GM23338 (cell line): Measurements from ENCODE around the gene SUN5. TPM values are rescaled to one million over a fixed set of nuclear protein-coding genes. Genes with fewer than 3 reads are reported as not detected.
A peak's percentile ranks its signal among the peaks of the same experiment; 100 is the strongest.

Source experiments
- ATAC-seq: fragments of 200-7000 bp; cut with Tn5 transposase; 3 replicates; pipeline ENCODE4 v1.9.1; 2020
- DNase-seq: peaks from one replicate; pipeline ENCODE4 v3.0.0-alpha.2; 2015; ENCODE audit warnings: low spot score
- H2AFZ ChIP-seq: fragments of 200-600 bp; sonication (generic); 2 replicates; pipeline ENCODE4 v1.8.0; 2016; ENCODE audit warnings: antibody characterized with exemption, mild to moderate bottlenecking, moderate library complexity
- H3F3A ChIP-seq: fragments of 200-600 bp; sonication (generic); replicated peaks from 2 replicates; pipeline ENCODE4 v1.8.0; 2017; ENCODE audit warnings: antibody characterized with exemption, mixed run types, low read depth
- H3K27ac ChIP-seq: fragments of 200-600 bp; sonication (generic); 2 replicates; pipeline ENCODE4 v1.6.1; 2016; ENCODE audit warnings: low read depth
- H3K27me3 ChIP-seq: fragments of 200-600 bp; sonication (generic); 2 replicates; pipeline ENCODE4 v1.8.0; 2016; ENCODE audit warnings: mild to moderate bottlenecking, mixed run types, moderate library complexity; ENCODE audit not compliant: insufficient read depth
- H3K36me3 ChIP-seq: fragments of 200-600 bp; sonication (generic); 2 replicates; pipeline ENCODE4 v1.8.0; 2016; ENCODE audit warnings: mild to moderate bottlenecking; ENCODE audit not compliant: insufficient read depth
- H3K4me1 ChIP-seq: fragments of 200-600 bp; sonication (generic); 2 replicates; pipeline ENCODE4 v1.8.0; 2016; ENCODE audit warnings: mild to moderate bottlenecking, moderate library complexity; ENCODE audit not compliant: insufficient read depth
- H3K4me2 ChIP-seq: fragments of 200-600 bp; sonication (generic); 2 replicates; pipeline ENCODE4 v1.7.1; 2017; ENCODE audit warnings: mixed run types
- H3K4me3 ChIP-seq: fragments of 200-600 bp; sonication (generic); 2 replicates; pipeline ENCODE4 v1.6.1; 2016; ENCODE audit warnings: mixed run types
- H3K79me2 ChIP-seq: fragments of 200-600 bp; sonication (generic); replicated peaks from 2 replicates; pipeline ENCODE4 v1.8.0; 2017; ENCODE audit warnings: mild to moderate bottlenecking; ENCODE audit not compliant: insufficient read depth
- H3K9me2 ChIP-seq: fragments of 200-600 bp; sonication (generic); 2 replicates; pipeline ENCODE4 v1.8.0; 2017; ENCODE audit not compliant: insufficient read depth
- H4K20me1 ChIP-seq: fragments of 200-600 bp; sonication (generic); replicated peaks from 2 replicates; pipeline ENCODE4 v1.8.0; 2017; ENCODE audit warnings: mild to moderate bottlenecking; ENCODE audit not compliant: insufficient read depth
- H3K27ac Mint-ChIP-seq: 2 replicates; pipeline ENCODE4 v1.8.0; 2020; ENCODE audit warnings: inconsistent platforms, mild to moderate bottlenecking, moderate library complexity, mixed read lengths
- H3K27me3 Mint-ChIP-seq: 3 replicates; pipeline ENCODE4 v1.8.0; 2022; ENCODE audit warnings: low read depth, mild to moderate bottlenecking, moderate library complexity, mixed read lengths, inconsistent platforms; ENCODE audit not compliant: insufficient read depth, poor library complexity
- H3K36me3 Mint-ChIP-seq: 3 replicates; pipeline ENCODE4 v1.8.0; 2021; ENCODE audit warnings: low read depth, mild to moderate bottlenecking, inconsistent platforms, moderate library complexity, mixed read lengths
- H3K4me1 Mint-ChIP-seq: 3 replicates; pipeline ENCODE4 v1.8.0; 2020; ENCODE audit warnings: mild to moderate bottlenecking, inconsistent platforms, mixed read lengths
- H3K4me3 Mint-ChIP-seq: 3 replicates; pipeline ENCODE4 v1.8.0; 2021; ENCODE audit warnings: moderate library complexity, mild to moderate bottlenecking, inconsistent platforms, mixed read lengths
- H3K9me3 Mint-ChIP-seq: 3 replicates; pipeline ENCODE4 v1.8.0; 2020; ENCODE audit warnings: moderate library complexity, mild to moderate bottlenecking, inconsistent platforms, mixed read lengths
- EZH2 ChIP-seq: fragments of 200-600 bp; sonication (generic); IDR thresholded peaks from one replicate; pipeline ENCODE4 v1.8.0; 2017; ENCODE audit warnings: antibody characterized with exemption, mild to moderate bottlenecking, low read depth; ENCODE audit not compliant: unreplicated experiment
- STAT1 ChIP-seq: IDR thresholded peaks from one replicate; pipeline ENCODE4 v1.6.1; 2016; ENCODE audit warnings: antibody characterized with exemption; ENCODE audit not compliant: unreplicated experiment
- ZNF114 ChIP-seq: fragments of 250-450 bp; sonication (Bioruptor Pico); IDR thresholded peaks from 2 replicates; pipeline ENCODE4 v1.5.0; 2020; ENCODE audit warnings: mild to moderate bottlenecking, moderate library complexity
- polyA plus RNA-seq: library from polyadenylated mRNA; unstranded; fragments of >200 nt; fragmentation: Nextera tagmentation; extraction: Ambion mirVana; gene quantifications from 2 replicates; pipeline ENCODE4 v1.2.1, GENCODE V29; 2016
- total RNA-seq: library from RNA; depleted of rRNA; stranded (reverse); fragments of >200 nt; shearing (Covaris generic); gene quantifications from 2 replicates; pipeline ENCODE4 v1.2.3, GENCODE V29; 2014
- TF ChIP-seq, protein P1 (sequence below): fragments of 250-450 bp; sonication (Bioruptor Pico); IDR thresholded peaks from 2 replicates; pipeline ENCODE4 v1.5.0; 2020; ENCODE audit warnings: mild to moderate bottlenecking, moderate library complexity

SUN5 gene
- total and polyA plus RNA-seq, 2 experiments from 2014 or later: not detected

DNA sequence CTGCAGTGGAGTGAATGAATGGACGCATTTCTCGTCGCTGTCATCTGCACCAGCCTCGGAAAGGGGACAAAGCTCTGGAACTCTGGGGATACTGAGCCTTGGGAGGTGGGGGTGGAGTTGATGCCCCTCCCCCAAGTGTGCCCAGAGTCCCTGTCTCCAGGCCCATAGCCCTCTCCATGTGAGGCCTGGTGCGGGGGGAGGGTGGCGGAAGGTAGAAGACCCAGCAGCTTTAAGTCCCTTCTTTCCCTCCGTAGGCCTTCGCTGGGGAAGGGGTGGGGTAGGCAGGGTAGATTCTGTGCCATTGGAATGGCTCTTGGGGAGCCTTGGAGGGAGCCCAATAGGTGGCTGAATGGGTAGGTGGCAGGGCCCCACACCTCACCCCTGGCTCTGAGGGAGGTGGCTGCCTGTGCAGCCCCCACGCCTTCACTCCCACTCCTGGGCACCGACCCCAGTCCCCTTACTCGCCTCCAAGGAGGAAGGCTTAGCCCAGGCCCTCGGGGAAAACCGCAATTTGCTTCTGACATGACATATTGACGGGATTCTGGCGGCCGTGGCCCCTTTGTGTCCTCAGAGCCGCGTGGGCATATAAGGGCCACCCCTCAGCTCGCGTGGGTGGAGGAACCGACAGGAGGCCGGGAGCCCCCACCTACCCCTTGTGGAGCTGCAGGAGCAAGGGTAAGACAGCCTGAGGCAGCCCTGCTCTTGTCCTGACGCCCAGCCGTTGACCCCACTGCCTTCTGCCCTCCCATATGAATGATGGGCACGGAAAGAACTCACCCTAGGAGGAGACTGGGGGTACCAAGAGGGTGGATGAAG, 49.3 kb upstream of the SUN5 start, which contains the start of gene BPIFB3:
Gene BPIFB3, plus strand, starts transcription at position 613 of the 816 bp plus-strand sequence. CDS start 1,533 bp downstream, outside the sequence.
- Mint-ChIP-seq H3K4me1 (peaks cover 6% of the 10 kb centered on the region; the same call in 1 of the 3 replicates), H3K27me3 (peaks cover 12% of the 10 kb centered on the region)

DNA sequence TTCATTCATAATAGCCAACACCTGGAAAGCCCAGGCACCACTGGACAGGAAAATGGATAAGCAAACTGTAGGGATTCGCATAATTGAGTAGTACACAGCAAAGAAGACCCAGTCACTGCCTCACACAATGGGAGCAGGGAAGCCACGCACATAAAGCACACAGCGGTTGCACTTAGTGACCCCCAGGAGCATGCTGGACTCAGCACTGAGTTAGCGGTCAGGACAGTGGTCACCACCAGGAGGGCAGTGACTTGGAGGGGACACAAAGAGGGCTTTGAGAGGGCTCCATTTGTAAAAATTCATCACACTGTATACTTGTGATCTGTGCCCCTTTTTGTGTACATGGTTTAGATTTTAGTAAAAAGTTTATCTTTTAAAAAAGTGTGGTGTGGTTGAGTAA, 47.1 kb upstream of the SUN5 start:
- Histone ChIP-seq H4K20me1 (no peaks in the 10 kb centered on the region), H3K4me2 (no peak overlapping the region), H3K27ac (no peak overlapping the region), H3K27me3 (no peaks in the 10 kb centered on the region), H3K4me1 (no peaks in the 10 kb centered on the region), H3K36me3 (no peaks in the 10 kb centered on the region), H3F3A (no peaks in the 10 kb centered on the region), H2AFZ (no peak overlapping the region), H3K4me3 (no peak overlapping the region), H3K9me2 (no peaks in the 10 kb centered on the region), H3K79me2 (no peaks in the 10 kb centered on the region)
- Mint-ChIP-seq H3K27me3 (peaks cover 12% of the 10 kb centered on the region), H3K27ac (no peak overlapping the region), H3K9me3 (peaks cover 12% of the 10 kb centered on the region), H3K36me3 (no peaks in the 10 kb centered on the region; the same call in 2 of the 3 replicates), H3K4me1 (peaks cover 6% of the 10 kb centered on the region; the same call in 1 of the 3 replicates), H3K4me3 (no peak overlapping the region)
- TF ChIP-seq ZNF114 (CRISPR knock-in tag) (no peak), EZH2 (no peak), STAT1 (no peak)
- TF ChIP-seq, protein P1, sequence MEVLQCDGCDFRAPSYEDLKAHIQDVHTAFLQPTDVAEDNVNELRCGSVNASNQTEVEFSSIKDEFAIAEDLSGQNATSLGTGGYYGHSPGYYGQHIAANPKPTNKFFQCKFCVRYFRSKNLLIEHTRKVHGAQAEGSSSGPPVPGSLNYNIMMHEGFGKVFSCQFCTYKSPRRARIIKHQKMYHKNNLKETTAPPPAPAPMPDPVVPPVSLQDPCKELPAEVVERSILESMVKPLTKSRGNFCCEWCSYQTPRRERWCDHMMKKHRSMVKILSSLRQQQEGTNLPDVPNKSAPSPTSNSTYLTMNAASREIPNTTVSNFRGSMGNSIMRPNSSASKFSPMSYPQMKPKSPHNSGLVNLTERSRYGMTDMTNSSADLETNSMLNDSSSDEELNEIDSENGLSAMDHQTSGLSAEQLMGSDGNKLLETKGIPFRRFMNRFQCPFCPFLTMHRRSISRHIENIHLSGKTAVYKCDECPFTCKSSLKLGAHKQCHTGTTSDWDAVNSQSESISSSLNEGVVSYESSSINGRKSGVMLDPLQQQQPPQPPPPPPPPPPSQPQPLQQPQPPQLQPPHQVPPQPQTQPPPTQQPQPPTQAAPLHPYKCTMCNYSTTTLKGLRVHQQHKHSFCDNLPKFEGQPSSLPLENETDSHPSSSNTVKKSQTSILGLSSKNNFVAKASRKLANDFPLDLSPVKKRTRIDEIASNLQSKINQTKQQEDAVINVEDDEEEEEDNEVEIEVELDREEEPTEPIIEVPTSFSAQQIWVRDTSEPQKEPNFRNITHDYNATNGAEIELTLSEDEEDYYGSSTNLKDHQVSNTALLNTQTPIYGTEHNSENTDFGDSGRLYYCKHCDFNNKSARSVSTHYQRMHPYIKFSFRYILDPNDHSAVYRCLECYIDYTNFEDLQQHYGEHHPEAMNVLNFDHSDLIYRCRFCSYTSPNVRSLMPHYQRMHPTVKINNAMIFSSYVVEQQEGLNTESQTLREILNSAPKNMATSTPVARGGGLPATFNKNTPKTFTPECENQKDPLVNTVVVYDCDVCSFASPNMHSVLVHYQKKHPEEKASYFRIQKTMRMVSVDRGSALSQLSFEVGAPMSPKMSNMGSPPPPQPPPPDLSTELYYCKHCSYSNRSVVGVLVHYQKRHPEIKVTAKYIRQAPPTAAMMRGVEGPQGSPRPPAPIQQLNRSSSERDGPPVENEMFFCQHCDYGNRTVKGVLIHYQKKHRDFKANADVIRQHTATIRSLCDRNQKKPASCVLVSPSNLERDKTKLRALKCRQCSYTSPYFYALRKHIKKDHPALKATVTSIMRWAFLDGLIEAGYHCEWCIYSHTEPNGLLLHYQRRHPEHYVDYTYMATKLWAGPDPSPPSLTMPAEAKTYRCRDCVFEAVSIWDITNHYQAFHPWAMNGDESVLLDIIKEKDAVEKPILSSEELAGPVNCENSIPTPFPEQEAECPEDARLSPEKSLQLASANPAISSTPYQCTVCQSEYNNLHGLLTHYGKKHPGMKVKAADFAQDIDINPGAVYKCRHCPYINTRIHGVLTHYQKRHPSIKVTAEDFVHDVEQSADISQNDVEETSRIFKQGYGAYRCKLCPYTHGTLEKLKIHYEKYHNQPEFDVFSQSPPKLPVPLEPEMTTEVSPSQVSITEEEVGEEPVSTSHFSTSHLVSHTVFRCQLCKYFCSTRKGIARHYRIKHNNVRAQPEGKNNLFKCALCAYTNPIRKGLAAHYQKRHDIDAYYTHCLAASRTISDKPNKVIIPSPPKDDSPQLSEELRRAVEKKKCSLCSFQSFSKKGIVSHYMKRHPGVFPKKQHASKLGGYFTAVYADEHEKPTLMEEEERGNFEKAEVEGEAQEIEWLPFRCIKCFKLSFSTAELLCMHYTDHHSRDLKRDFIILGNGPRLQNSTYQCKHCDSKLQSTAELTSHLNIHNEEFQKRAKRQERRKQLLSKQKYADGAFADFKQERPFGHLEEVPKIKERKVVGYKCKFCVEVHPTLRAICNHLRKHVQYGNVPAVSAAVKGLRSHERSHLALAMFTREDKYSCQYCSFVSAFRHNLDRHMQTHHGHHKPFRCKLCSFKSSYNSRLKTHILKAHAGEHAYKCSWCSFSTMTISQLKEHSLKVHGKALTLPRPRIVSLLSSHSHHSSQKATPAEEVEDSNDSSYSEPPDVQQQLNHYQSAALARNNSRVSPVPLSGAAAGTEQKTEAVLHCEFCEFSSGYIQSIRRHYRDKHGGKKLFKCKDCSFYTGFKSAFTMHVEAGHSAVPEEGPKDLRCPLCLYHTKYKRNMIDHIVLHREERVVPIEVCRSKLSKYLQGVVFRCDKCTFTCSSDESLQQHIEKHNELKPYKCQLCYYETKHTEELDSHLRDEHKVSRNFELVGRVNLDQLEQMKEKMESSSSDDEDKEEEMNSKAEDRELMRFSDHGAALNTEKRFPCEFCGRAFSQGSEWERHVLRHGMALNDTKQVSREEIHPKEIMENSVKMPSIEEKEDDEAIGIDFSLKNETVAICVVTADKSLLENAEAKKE (CRISPR knock-in tag): no peak
- DNase-seq (no peak), ATAC-seq (no peak)

More for the DNA sequence above, 49.3 kb upstream of the SUN5 start, which contains the start of gene BPIFB3:
- H3K4me3 ChIP-seq: no peak within 1 kb of the TSS
- H3K36me3 ChIP-seq: no peaks in the 10 kb centered on the region
- no peaks in the 10 kb centered on the region for H3K27me3 ChIP-seq
- no peak within 1 kb of the TSS for H3K27ac Mint-ChIP-seq
- DNase-seq (peak; percentile 30), ATAC-seq (peak; percentile 81)
- no peaks in the 10 kb centered on the region for H3K9me3 Mint-ChIP-seq
- H3K9me2 ChIP-seq: no peaks in the 10 kb centered on the region
- H3K4me2 ChIP-seq: 0 out of 2 replicates have a peak within 1 kb of the TSS, but pooled peaks have one; percentile 32
- H3K4me3 Mint-ChIP-seq: no peak within 1 kb of the TSS
- H3K4me1 ChIP-seq: no peaks in the 10 kb centered on the region
- no peak for TF ChIP-seq STAT1
- H4K20me1 ChIP-seq: no peaks in the 10 kb centered on the region
- peak within 1 kb of the TSS; percentile 85 for H2AFZ ChIP-seq
- H3K79me2 ChIP-seq: no peaks in the 10 kb centered on the region
- no peaks in the 10 kb centered on the region for H3F3A ChIP-seq
- H3K36me3 Mint-ChIP-seq: no peaks in the 10 kb centered on the region
- H3K27ac ChIP-seq: no peak within 1 kb of the TSS
